Fibroblast of skin of left biceps (primary cell): ENCODE results near the gene NT5C3B.
"Not testable (repeated sequence)": the region's sequence is repeated elsewhere in the genome, so short reads cannot be mapped to it uniquely, and the experiment has no call there.

Experiments used
- DNase-seq, 2 experiments: peaks; one replicate each; pipeline ENCODE4 v3.0.0-alpha.2; 2013; ENCODE audit warnings: low read depth in 2 of 2

Gene NT5C3B

DNA sequence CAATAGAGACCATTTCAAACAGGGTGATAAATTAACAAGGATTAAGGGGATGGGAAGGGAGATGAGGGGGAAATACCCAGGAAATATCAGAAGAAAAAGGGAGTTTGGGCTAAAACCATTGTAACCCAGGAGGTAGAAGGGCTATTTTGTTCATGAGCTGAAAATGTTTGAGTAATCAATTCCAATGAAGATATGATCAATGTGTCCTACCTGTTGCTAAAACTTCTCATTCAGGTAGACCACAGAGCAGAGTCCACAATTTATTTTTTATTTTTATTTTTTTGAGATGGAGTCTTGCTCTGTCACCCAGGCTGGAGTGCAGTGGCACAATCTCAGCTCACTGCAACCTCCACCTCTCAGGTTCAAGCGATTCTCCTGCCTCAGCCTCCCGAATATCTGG is 3.4 kb upstream of the NT5C3B start:
- DNase-seq = not testable (repeated sequence)

DNA sequence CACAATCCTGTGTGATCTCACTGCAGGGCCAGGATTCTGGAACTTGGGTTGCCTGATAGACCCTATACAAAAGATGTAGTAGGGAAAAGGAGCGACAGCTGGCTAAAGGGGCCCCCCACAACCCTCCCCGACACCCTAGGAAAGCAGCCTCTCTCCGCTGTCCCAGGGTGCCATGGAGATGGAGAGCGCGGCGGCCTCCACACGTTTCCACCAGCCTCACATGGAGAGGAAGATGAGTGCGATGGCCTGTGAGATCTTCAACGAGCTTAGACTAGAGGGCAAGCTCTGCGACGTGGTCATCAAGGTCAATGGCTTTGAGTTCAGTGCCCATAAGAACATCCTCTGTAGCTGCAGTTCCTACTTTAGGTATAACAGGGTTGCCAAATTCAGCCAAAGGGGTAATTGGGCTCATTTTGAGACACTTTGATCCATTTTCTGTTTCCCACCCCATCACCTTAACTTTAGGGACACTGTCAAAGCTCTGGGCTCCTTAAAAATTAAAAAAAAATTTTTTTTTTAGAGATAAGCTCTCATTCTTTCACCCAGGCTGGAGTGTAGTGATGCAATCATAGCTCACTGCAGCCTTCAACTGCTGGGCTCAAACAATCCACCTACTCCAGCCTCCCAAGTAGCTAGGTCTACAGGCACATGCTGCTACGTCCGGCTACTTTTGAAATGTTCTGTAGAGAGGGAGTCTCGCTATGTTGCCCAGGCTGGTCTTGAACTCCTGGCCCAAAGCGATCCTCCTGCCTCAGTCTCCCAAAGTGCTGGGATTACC is 1.9 kb upstream of the NT5C3B start, which contains the start of gene KLHL10:
KLHL10 (plus strand) TSS at position 65 of the 778 bp plus-strand sequence; CDS start at position 173, 108 bp downstream.
- no peak for DNase-seq

DNA sequence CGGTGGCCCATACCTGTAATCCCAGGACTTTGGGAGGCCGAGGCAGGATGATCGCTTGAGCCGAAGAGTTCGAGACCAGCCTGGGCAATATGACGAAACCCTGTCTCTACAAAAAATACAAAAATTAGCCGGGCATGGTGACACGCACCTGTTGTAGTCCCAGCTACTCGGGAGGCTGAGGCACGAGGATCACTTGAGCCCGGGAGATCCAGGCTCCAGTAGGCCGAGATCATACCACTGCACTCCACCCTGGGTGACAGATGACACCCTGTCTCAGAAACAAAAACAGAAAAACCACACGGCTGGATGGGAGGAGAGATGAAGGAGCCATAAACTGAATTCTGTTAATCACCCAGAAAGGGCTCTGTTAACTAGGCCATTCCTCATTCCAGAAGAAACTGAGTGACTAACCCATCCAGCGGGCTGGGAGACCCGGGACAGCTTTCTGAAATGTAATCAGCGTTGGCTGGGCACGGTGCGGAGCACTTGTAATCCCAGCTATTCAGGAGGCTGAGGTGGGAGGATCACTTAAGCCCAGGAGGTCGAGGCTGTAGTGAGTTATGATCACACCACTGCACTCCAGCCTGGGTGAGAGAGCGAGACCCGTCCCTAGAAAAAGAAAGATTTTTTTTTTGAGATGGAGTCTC is 641 bp upstream of the NT5C3B start:
- DNase-seq = no peak

DNA sequence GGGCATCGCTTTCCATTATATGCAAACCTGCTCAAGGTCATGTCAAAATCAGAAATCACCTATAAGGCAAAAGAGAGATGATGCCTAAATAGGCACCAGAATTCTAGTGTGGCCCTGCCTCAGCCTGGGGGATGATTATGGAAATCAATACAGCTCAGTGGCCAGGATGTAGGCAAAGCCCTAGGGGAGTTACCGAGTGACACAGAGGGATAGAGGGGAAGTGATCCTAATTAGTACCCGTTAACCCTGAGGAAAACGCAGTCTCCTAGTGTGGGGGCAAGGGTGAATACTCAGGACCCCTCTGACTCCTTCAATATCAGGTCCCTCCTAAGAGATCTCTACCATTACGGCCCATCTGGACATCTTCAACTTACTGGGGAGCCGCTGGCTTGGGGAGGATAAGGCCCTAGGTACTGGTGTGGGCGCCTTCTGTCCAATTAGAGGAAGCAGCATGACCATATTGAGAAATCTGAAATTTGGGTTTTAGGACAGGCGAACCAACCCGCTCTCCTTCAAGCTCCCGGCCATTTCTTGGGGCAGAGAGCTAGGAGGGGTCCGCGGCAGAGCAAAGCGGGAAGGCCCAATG is 725 bp downstream of the NT5C3B start:
- no peak for DNase-seq

DNA sequence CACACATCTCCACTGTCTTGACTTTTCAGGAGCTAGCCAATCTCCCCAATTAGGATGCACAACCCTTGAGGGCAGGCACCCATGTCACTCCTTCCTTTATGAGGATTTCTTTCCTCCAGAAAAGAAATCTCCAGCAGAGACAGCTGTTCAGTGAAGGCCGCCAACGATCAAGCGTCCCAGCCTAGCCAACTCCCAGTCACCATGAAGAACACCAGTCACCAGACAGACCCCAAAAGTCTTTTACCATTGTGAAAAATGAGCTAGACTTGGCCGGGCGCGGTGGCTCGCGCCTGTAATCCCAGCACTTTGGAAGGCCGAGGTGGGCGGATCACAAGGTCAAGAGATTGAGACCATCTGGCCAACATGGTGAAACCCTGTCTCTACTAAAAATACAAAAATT is 6.1 kb downstream of the NT5C3B start:
- not testable (repeated sequence) for DNase-seq

DNA sequence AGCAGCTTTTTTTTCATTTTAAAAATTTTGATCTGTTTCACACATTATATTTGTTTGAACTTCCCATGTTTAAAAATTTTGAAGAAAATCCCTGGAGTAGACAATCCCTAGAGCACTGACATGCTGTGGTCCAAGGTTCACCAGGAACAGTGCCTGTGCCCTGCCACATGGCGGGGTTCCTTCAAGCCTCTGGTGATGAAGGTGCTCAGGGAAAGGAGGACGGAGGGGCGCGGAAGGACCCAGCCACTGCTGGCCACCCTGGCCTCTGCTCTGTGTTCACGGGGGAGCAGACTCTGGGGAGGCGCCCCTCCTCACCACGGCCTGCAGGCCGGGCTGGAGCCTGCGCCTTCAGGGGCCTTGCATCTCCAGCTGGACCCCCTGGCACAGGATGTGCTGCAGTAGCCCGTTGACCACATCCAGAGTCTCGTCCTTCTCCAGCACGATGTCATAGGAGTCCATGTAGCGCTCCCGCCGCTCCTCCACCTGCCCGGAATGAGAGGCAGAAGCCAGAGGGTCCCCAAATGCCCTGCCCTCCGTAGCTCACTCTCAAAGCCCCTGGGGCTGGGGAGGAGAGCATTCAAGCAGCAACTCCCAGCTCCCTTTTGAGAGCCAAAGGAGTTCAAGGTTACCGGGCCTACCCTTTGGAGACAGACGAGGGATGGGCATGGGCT is 10.7 kb downstream of the NT5C3B start:
- no peak for DNase-seq

DNA sequence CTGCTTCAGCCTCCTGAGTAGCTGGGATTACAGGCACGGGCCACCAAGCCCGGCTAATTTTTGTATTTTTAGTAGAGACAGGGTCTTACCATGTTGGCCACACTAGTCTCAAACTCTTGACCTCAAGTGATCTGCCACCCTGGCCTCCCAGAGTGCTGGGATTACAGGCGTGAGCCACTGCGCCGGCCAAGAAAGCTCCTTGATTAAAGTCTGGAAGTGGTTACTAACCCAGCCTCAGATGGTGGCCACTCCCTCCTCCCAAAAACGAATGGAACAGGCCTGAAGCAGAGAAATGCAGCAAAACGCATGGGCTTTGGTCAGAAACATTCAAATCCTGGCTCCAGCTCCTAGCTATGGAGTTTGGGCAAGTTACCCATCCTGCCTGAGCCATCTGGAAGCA is 11.9 kb downstream of the NT5C3B start:
- no peak for DNase-seq

DNA sequence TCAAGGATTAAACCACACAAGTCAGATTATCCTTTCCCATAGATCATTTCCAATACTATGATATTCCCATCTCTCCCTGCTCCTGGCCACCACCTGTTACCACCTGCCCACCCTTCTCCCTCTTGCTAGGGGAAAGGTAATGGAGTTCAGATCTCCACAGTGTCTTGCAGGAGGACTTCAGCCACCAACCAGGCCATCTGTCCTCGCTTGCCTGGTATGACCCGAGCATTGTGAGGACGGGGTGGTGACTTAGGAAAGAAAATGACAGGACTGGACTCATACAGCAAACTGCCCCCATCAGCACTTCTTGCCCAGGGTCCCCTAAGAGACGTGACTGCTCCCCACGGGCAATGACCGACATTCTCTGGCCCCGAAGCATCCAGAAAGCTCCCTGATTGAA is 12.5 kb downstream of the NT5C3B start:
- DNase-seq = no peak

DNA sequence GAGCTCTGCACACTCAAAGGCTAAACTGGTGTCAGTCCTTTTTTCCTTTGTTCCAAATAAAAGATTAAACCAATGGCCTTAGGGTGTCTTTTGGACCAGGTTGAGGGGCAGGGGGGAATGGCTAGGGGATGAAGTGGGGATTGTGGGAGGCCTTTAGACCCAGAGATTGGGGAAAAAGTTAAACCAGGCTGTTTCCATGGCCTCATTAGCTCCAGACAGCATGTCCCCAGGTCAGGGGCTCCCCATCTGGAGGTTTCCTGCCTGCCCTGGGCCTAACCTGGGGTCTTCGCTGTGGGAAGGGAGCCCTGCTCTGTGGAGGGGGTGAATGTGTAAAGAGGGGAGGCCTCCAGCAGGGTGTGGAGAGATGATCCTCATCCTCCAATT is 12.9 kb downstream of the NT5C3B start:
- DNase-seq = no peak

DNA sequence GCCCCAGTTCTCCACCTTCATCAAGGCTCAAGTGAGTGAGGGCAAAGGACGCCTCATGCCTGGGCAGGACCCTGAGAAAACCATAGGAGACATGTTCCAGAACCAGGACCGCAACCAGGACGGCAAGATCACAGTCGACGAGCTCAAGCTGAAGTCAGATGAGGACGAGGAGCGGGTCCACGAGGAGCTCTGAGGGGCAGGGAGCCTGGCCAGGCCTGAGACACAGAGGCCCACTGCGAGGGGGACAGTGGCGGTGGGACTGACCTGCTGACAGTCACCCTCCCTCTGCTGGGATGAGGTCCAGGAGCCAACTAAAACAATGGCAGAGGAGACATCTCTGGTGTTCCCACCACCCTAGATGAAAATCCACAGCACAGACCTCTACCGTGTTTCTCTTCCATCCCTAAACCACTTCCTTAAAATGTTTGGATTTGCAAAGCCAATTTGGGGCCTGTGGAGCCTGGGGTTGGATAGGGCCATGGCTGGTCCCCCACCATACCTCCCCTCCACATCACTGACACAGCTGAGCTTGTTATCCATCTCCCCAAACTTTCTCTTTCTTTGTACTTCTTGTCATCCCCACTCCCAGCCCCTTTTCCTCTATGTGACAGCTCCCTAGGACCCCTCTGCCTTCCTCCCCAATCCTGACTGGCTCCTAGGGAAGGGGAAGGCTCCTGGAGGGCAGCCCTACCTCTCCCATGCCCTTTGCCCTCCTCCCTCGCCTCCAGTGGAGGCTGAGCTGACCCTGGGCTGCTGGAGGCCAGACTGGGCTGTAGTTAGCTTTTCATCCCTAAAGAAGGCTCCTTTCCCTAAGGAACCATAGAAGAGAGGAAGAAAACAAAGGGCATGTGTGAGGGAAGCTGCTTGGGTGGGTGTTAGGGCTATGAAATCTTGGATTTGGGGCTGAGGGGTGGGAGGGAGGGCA is 13.6 kb downstream of the NT5C3B start:
- DNase-seq = no peak

DNA sequence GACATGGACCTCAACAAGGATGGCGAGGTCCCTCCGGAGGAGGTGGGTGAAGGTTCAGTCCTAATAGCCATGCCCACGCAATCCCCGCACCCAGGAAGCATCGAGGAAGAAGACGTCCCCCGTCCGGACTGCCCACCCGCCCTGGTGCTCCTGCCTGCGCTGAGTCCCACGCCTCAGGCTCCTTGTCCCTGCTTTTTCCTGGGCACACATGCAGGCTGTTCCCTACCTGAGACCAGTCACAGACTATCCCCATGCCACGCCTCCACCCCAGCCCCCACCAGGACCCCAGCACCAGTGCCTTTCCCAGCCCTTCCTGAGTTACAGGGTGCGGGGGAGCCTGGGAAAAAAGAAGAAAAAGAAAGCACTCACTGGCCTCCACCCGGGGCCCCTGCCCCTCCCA is 14.3 kb downstream of the NT5C3B start:
- DNase-seq = no peak

DNA sequence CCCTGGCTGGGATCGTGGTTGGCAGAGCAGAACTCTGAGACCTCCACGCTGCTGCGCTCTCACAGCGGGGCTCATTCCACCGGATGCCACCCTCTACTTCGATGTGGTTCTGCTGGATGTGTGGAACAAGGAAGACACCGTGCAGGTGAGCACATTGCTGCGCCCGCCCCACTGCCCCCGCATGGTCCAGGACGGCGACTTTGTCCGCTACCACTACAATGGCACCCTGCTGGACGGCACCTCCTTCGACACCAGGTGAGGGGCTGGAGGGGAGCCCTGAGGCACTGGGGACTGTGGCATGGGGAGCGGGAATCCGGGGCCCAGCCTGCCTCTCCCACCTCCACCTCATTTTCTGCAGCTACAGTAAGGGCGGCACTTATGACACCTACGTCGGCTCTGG is 18.0 kb downstream of the NT5C3B start:
- no peak for DNase-seq

DNA sequence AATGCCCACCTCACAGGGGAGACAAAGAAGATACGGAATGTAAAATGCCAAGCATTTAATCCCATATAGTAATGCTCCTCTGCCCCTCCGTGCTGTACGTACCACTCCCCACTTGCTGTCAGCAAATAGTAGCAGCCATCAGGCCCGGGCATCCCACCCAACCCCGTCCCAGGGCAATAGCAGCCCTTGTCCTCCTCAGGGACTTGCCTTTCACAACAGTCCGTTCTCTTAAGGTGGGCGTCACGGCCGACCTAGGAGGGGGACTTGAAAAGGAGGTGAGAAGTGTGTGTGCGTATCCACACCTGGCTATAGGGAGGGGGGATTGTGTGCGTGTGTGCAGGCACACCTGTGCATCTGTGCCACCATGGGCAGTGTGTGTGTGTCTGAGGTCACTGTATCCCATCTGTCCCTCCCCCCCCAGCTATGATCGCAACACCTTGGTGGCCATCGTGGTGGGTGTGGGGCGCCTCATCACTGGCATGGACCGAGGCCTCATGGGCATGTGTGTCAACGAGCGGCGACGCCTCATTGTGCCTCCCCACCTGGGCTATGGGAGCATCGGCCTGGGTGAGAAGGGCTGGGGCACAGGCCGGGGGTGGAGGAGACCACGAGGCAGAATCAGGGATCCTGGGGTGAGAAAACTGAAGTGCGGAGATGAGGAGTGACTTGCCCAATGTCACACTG is 19.3 kb downstream of the NT5C3B start:
- no peak for DNase-seq

DNA sequence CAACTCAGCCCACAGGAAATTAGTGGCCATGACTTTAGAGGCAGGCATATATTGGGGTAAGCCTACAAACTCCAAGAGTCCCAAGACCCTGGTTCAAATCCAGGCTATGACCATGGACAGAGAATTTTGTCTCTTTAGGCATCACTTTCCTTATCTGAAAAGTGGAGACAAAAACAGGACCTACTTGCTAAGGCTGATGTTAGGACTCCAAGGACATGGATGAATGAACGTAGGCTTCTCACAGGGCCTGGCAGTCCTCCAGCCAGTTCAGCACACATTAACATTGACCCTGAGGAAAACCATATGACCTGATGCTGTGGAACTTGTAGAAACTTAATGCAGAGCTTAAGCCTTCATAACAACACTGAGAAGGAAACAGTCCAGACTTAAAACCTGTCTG is 21.8 kb downstream of the NT5C3B start:
- no peak for DNase-seq

DNA sequence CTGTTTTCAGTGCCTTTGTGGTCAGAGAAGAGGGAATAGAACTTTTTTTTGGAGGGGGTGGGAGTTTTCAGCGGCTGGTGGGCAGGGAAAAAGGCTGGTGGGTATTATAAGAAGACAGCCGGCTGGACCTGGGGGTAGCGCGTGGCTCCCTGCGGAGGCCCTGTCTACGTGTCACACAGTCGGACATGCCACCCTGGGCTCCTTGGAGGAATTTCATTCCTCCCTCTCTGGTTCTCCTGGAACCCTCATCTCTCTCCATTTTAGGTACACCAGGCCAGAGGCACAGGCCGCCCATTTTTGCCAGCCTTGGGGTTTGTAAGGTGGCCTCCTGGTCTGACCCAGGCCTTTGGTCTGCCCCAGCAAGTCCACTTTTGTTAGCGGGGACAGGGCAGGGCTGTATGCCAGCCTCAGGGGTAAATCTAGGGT is 22.3 kb downstream of the NT5C3B start:
- DNase-seq = no peak

DNA sequence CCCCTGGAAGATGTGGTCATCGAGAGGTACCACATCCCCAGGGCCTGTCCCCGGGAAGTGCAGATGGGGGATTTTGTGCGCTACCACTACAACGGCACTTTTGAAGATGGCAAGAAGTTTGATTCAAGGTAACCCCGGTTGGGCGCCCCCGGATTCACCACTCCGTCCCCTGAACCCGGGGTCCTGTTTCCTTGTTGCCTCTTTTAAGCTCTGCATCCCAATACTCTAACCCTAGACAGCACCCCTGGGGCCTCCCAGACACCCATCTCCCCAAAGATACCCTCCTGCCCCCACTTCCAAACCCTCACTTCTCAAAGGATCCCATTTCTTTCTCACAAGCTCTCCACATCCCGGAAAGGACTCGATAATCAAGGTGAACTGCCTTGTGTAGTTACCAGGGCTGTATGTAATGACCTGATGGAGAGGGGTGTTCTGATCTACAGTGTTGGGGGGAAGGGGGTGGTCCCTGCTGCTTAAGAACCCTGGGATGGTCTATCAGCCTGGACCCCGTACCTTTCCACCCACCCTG is 22.8 kb downstream of the NT5C3B start:
- no peak for DNase-seq

DNA sequence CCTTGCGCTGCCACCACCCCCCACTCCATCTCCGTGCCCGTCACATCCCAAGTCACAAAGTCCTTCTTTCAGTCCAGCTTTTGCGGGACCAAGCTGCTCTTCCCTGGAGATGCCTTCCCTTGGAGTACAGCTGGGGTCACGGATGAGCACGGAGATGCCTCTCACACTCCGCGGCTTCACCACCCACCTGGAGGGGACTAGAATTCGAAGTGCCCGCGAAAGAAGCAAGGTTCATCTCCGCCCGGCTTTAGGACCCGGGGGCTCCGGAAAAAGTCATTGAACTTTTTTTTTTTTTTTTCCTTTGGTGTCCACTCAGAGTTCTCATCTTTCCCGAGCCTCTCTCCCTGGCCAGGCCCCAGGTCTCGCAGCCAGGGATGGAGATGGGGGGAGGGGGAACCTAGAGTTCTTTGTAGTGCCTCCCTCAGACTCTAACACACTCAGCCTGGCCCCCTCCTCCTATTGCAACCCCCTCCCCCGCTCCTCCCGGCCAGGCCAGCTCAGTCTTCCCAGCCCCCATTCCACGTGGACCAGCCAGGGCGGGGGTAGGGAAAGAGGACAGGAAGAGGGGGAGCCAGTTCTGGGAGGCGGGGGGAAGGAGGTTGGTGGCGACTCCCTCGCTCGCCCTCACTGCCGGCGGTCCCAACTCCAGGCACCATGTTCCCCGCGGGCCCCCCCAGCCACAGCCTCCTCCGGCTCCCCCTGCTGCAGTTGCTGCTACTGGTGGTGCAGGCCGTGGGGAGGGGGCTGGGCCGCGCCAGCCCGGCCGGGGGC is 23.5 kb downstream of the NT5C3B start, which contains the start of gene FKBP10:
FKBP10 (plus strand) TSS at position 624 of the 771 bp plus-strand sequence; CDS start at position 655, 31 bp downstream.
- DNase-seq = peak; percentile 80 to 81

DNA sequence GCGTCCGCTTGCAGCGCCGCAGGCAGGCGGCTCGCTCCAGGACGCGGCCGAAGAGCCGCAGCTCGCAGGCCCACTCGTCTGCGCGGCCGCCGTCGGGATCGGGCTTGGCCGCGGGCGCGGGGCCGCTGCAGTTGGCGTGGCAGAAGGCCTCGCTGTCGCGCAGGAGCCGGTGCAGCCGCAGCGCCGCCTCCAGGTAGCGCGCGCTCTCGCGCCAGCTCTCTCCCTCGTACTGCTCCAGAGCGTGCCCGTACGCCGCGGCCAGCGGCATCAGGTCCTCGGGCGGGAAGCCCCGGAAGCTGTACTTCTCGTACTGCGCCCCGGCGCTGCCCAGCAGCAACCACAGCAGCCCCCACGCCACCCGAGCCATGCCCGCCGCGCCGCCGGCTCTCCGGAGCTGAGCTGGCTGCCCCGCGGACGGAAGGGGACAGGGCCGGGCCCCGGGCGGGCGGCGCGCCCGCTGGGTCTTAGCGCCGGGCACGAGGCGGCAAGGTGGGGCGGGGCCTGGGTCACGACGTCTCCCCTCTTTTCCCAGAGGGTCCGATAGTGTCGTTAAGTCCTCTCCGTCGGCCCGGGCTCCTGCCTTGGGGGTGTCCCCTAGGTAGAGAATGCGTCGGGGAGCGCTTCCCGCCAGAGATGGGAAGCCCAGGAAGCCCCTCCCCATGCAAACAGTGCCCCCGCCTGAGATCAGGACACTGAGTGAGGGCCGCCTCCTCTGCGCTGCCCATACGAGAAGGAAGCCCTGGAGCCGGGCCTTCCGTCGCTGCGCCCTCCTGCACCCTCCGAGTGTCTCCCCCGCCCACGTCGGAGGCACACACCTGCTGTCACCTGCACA is 24.3 kb downstream of the NT5C3B start, which contains the start of gene P3H4:
P3H4 (minus strand) TSS at position 401 of the 832 bp plus-strand sequence; CDS start at position 367, 34 bp downstream.
- peak; percentile 32 to 41 for DNase-seq
